SU-DHL-6 (cell line): ENCODE measurements around the gene NCAPG2.

Experiments used
- H2AFZ ChIP-seq: fragments of 200-600 bp; sonication (generic); 2 replicates; pipeline ENCODE4 v1.6.1; 2014; ENCODE audit warnings: low read depth, mild to moderate bottlenecking, moderate library complexity, mixed read lengths, antibody characterized with exemption, low read length; ENCODE audit not compliant: severe bottlenecking
- H3F3A ChIP-seq: fragments of 200-600 bp; shearing (Covaris generic); 2 replicates; pipeline ENCODE4 v1.6.0; 2016; ENCODE audit warnings: antibody characterized with exemption, mild to moderate bottlenecking; ENCODE audit not compliant: insufficient read depth
- H3K27ac ChIP-seq: fragments of 200-600 bp; sonication (generic); 2 replicates; pipeline ENCODE4 v1.5.1; 2016; ENCODE audit warnings: low read depth, mild to moderate bottlenecking, low read length, moderate library complexity, mixed read lengths
- H3K27me3 ChIP-seq: fragments of 200-600 bp; sonication (generic), shearing (Covaris generic); 2 replicates; pipeline ENCODE4 v1.6.0; 2014; ENCODE audit warnings: mild to moderate bottlenecking, low read length
- H3K36me3 ChIP-seq: fragments of 200-600 bp; sonication (generic); 2 replicates; pipeline ENCODE4 v1.6.1; 2014; ENCODE audit warnings: mild to moderate bottlenecking, low read length, mixed read lengths
- H3K4me2 ChIP-seq: fragments of 300-600, 200-600 bp; shearing (Covaris generic), sonication (generic); 2 replicates; pipeline ENCODE4 v1.6.0; 2014; ENCODE audit warnings: low read length, low read depth, mild to moderate bottlenecking; ENCODE audit not compliant: poor library complexity, severe bottlenecking
- H3K4me3 ChIP-seq: fragments of 200-600 bp; sonication (generic); 2 replicates; pipeline ENCODE4 v1.5.1; 2014; ENCODE audit warnings: antibody characterized with exemption, low read length, mild to moderate bottlenecking, mixed read lengths; ENCODE audit not compliant: insufficient read depth, poor library complexity, severe bottlenecking
- H3K79me2 ChIP-seq: fragments of 200-600 bp; sonication (generic); 2 replicates; pipeline ENCODE4 v1.6.1; 2014; ENCODE audit warnings: mild to moderate bottlenecking, low read length, moderate library complexity; ENCODE audit not compliant: insufficient read depth
- H3K9ac ChIP-seq: fragments of 200-600 bp; sonication (generic); 2 replicates; pipeline ENCODE4 v1.7.0; 2014; ENCODE audit warnings: mild to moderate bottlenecking, low read length
- H3K9me2 ChIP-seq: fragments of 200-600 bp; sonication (generic); replicated peaks from 2 replicates; pipeline ENCODE4 v1.6.1; 2014; ENCODE audit warnings: low read length; ENCODE audit not compliant: insufficient read depth
- H3K9me3 ChIP-seq: fragments of 200-600 bp; sonication (generic); 2 replicates; pipeline ENCODE4 v1.6.1; 2014; ENCODE audit warnings: low read length, mixed read lengths; ENCODE audit not compliant: insufficient read depth
- H4K20me1 ChIP-seq: fragments of 200-600 bp; sonication (generic); 2 replicates; pipeline ENCODE4 v1.6.1; 2014; ENCODE audit warnings: low read depth, mild to moderate bottlenecking, antibody characterized with exemption, low read length, moderate library complexity, mixed read lengths
- CTCF ChIP-seq: fragments of 200-600 bp; sonication (generic); IDR thresholded peaks from one replicate; pipeline ENCODE4 v1.5.1; 2017; ENCODE audit warnings: antibody characterized with exemption, mild to moderate bottlenecking, low read length, moderate library complexity; ENCODE audit not compliant: insufficient read depth, poor library complexity, severe bottlenecking
- EZH2phosphoT487 ChIP-seq: fragments of 200-600 bp; sonication (generic), shearing (Covaris generic); conservative IDR thresholded peaks from 2 replicates; pipeline ENCODE4 v1.6.1; 2018; ENCODE audit warnings: mild to moderate bottlenecking, antibody characterized with exemption, low read length, moderate library complexity, mixed read lengths

NCAPG2 gene

GRCh38 chr7:158596309-158596708 is 108.3 kb downstream of the NCAPG2 start:
- H2AFZ ChIP-seq: no peak overlapping the region
- H3K9me2 ChIP-seq: no peaks in the 10 kb centered on the region
- H3K4me3 ChIP-seq: no peak overlapping the region
- H3K27me3 ChIP-seq: no peaks in the 10 kb centered on the region
- no peak overlapping the region for H3K27ac ChIP-seq
- H3K79me2 ChIP-seq: no peaks in the 10 kb centered on the region
- H3F3A ChIP-seq: peaks cover 5% of the 10 kb centered on the region; the same call in 1 of the 2 replicates
- H3K4me2 ChIP-seq: no peak overlapping the region
- H3K9ac ChIP-seq: no peak overlapping the region
- no peak for TF ChIP-seq EZH2phosphoT487
- no peak for TF ChIP-seq CTCF
- no peaks in the 10 kb centered on the region; the same call in 1 of the 2 replicates for H3K9me3 ChIP-seq
- no peaks in the 10 kb centered on the region for H4K20me1 ChIP-seq
- H3K36me3 ChIP-seq: no peaks in the 10 kb centered on the region

- no peak overlapping the region for H3K9ac ChIP-seq
- no peaks in the 10 kb centered on the region for H4K20me1 ChIP-seq
- no peak overlapping the region for H3K4me3 ChIP-seq
- H3K4me2 ChIP-seq: no peak overlapping the region
- 0 out of 2 replicates have a peak, but pooled peaks cover 5% of the 10 kb centered on the region for H3F3A ChIP-seq
- no peaks in the 10 kb centered on the region; the same call in 1 of the 2 replicates for H3K9me3 ChIP-seq
- H3K27ac ChIP-seq: no peak overlapping the region
- no peaks in the 10 kb centered on the region for H3K79me2 ChIP-seq
- H3K27me3 ChIP-seq: no peaks in the 10 kb centered on the region
- TF ChIP-seq EZH2phosphoT487: no peak
- no peak for TF ChIP-seq CTCF
- no peaks in the 10 kb centered on the region for H3K36me3 ChIP-seq
- no peaks in the 10 kb centered on the region for H3K9me2 ChIP-seq
- H2AFZ ChIP-seq: no peak overlapping the region
These were observed 109.5 kb downstream of the NCAPG2 start for GRCh38 chr7:158595068-158595467.

- no peak overlapping the region for H3K9ac ChIP-seq
- no peak for TF ChIP-seq CTCF
- TF ChIP-seq EZH2phosphoT487: no peak
- no peak overlapping the region for H3K27ac ChIP-seq
- no peaks in the 10 kb centered on the region; the same call in 1 of the 2 replicates for H3K9me3 ChIP-seq
- no peak overlapping the region for H2AFZ ChIP-seq
- H3K9me2 ChIP-seq: no peaks in the 10 kb centered on the region
- no peak overlapping the region for H3K4me2 ChIP-seq
- H3K27me3 ChIP-seq: no peaks in the 10 kb centered on the region
- no peaks in the 10 kb centered on the region for H4K20me1 ChIP-seq
- H3K79me2 ChIP-seq: no peaks in the 10 kb centered on the region
- H3K4me3 ChIP-seq: no peak overlapping the region
- H3K36me3 ChIP-seq: no peaks in the 10 kb centered on the region
- H3F3A ChIP-seq: 0 out of 2 replicates have a peak, but pooled peaks cover 5% of the 10 kb centered on the region
These were observed 112.1 kb downstream of the NCAPG2 start for GRCh38 chr7:158592541-158592940.

DNA sequence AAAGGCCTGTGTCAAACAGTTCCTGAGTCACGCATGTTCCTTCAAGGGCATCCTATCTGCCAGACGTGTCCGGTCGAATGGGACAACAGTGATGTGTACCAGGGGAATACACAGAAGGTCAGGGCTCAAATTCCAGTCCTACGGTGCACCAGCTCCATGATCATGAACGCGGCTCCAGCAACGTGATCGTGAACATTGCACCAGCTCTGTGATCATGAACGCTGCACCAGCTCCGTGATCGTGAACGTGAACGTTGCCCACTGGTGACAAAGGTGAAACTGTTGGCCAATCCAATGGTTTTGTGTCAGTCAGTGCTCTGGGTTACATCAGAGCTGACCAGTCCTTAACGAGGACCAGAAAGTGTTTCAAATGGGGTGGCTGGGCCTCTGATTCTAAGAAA is 112.7 kb downstream of the NCAPG2 start:
- H3K9ac ChIP-seq: no peak overlapping the region
- H3K27ac ChIP-seq: no peak overlapping the region
- H3K36me3 ChIP-seq: no peaks in the 10 kb centered on the region
- H3K4me3 ChIP-seq: no peak overlapping the region
- no peaks in the 10 kb centered on the region for H3K79me2 ChIP-seq
- no peak overlapping the region for H3K4me2 ChIP-seq
- H2AFZ ChIP-seq: no peak overlapping the region
- H4K20me1 ChIP-seq: no peaks in the 10 kb centered on the region
- 0 out of 2 replicates have a peak, but pooled peaks cover 5% of the 10 kb centered on the region for H3F3A ChIP-seq
- H3K9me3 ChIP-seq: no peaks in the 10 kb centered on the region; the same call in 1 of the 2 replicates
- TF ChIP-seq CTCF: no peak
- no peak for TF ChIP-seq EZH2phosphoT487
- no peaks in the 10 kb centered on the region for H3K27me3 ChIP-seq
- H3K9me2 ChIP-seq: no peaks in the 10 kb centered on the region
